Measurements from ENCODE around the gene FMO1. TPM values are rescaled to one million over a fixed set of nuclear protein-coding genes. Genes with fewer than 3 reads are reported as not detected.
A peak's percentile ranks its signal among the peaks of the same experiment; 100 is the strongest.

FMO1 gene
- total RNA-seq, 1 donor from 2014 or later: not detected

DNA sequence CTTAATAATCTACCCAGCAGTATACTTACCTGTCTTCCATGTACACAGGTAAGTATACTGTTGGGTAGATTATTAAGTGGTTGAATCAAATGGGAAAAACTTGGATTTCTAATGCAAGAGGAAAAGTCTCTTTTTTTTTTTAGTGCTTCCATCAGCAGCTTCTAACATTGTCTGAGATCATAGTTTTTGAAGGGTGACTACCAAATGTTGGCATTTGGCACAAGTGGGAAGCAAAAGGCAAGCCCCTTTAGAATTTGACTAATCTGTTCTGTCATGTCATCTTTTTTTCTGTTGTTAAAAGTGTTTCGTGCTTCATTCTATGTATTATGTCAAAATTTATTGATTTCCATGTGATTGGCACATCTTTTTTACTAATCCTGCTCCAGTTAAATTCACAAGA, 547 bp downstream of the FMO1 start:
- H3K27me3 ChIP-seq (ENCODE audit: control insufficient read depth, insufficient read depth, low read length): peaks cover 2% of the 10 kb centered on the region
- no peaks in the 10 kb centered on the region for H3K36me3 ChIP-seq (ENCODE audit: control insufficient read depth, insufficient read depth, low read length)
- H3K4me3 ChIP-seq (ENCODE audit: low read depth, low read length): no peak overlapping the region
- TF ChIP-seq CTCF (IDR thresholded peaks at IDR 0.05; ENCODE audit: insufficient read depth, low read length, severe bottlenecking): no peak
- DNase-seq (ENCODE audit: low read depth) (no peak), FAIRE-seq (no peak)

- no peak for FAIRE-seq
These were observed 2.0 kb downstream of the FMO1 start for GRCh38 chr1:171250263-171250662.

GRCh38 chr1:171251042-171251951, 3.0 kb downstream of the FMO1 start:
- peaks cover 2% of the 10 kb centered on the region for H3K27me3 ChIP-seq (ENCODE audit: control insufficient read depth, insufficient read depth, low read length)
- FAIRE-seq (no peak), DNase-seq (ENCODE audit: low read depth) (peak; percentile 39)
- TF ChIP-seq CTCF (IDR thresholded peaks at IDR 0.05; ENCODE audit: insufficient read depth, low read length, severe bottlenecking): peak; percentile 60
- peak overlapping the region; percentile 40 for H3K4me3 ChIP-seq (ENCODE audit: low read depth, low read length)
- H3K36me3 ChIP-seq (ENCODE audit: control insufficient read depth, insufficient read depth, low read length): no peaks in the 10 kb centered on the region

More at GRCh38 chr1:171250263-171250662, 2.0 kb downstream of the FMO1 start:
- no peaks in the 10 kb centered on the region for H3K36me3 ChIP-seq (ENCODE audit: control insufficient read depth, insufficient read depth, low read length)
- no peak for DNase-seq (ENCODE audit: low read depth)
- no peak overlapping the region for H3K4me3 ChIP-seq (ENCODE audit: low read depth, low read length)
- no peak for TF ChIP-seq CTCF (IDR thresholded peaks at IDR 0.05; ENCODE audit: insufficient read depth, low read length, severe bottlenecking)
- H3K27me3 ChIP-seq (ENCODE audit: control insufficient read depth, insufficient read depth, low read length): peaks cover 2% of the 10 kb centered on the region

DNA sequence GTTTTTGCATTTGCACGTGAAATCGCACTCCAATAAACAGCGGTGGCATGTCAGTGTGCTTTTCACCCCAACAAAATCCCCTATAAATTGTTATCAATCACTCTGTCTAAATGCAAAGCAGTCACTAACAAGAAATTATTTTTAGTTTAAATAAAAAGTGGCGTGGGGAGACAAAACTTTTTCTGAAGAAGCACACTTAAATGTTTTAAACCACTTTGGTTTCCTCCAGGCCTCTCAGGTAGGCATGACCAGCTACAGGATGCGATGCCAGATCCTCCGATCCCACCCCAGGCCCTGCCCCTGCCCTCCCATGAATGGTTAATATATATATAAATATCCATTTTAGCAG, 3.6 kb downstream of the FMO1 start:
- Histone ChIP-seq H3K36me3 (ENCODE audit: control insufficient read depth, insufficient read depth, low read length) (no peaks in the 10 kb centered on the region), H3K27me3 (ENCODE audit: control insufficient read depth, insufficient read depth, low read length) (peaks cover 2% of the 10 kb centered on the region), H3K4me3 (ENCODE audit: low read depth, low read length) (peak overlapping the region; percentile 40)
- FAIRE-seq (no peak), DNase-seq (ENCODE audit: low read depth) (no peak)
- TF ChIP-seq CTCF (IDR thresholded peaks at IDR 0.05; ENCODE audit: insufficient read depth, low read length, severe bottlenecking): no peak

- Histone ChIP-seq H3K27me3 (ENCODE audit: control insufficient read depth, insufficient read depth, low read length) (peaks cover under 1% of the 10 kb centered on the region), H3K36me3 (ENCODE audit: control insufficient read depth, insufficient read depth, low read length) (no peaks in the 10 kb centered on the region), H3K4me3 (ENCODE audit: low read depth, low read length) (no peak overlapping the region)
- no peak for TF ChIP-seq CTCF (IDR thresholded peaks at IDR 0.05; ENCODE audit: insufficient read depth, low read length, severe bottlenecking)
- FAIRE-seq: no peak
- no peak for DNase-seq (ENCODE audit: low read depth)
These were observed 4.2 kb downstream of the FMO1 start for GRCh38 chr1:171252482-171252881.

Data from bronchial epithelial cell (primary cell).